ENCODE measurements around the gene COQ8B.
A peak's percentile ranks its signal among the peaks of the same experiment; 100 is the strongest.

COQ8B gene

DNA sequence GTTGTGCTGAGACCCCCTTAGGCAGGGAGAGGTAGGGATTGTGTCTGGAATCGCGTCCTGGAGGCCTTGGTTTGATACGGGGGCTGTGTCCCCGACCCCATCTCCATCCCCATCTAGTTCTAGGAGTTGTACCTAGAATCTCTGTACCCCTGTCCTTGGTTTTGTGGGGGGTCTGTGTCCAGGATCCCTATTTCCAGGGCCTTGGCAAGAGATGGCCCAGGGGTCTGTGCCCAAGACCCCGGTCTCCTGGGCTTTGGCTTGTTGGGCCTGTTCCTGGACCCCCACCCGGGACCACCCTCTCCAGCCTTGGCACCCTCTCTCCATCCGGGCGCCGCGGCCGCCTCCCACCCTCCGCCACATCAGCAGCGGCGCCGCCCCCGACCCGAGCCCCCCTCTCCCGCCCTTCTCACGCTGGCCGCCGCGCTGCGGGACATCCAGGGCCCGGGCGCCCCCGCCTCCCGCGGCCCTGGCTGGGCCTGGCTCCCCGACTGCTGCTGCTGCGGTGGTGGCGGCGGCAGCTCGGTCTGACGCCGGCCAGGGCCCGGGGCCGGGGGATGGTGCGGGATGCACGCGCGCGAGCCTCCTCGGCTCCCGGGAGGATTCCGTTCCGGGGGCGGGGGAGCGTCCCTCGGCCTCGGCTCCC lies 26.5 kb downstream of the COQ8B start, which contains the start of gene NUMBL:
Gene NUMBL, minus strand, starts transcription at position 602 of the 643 bp plus-strand sequence. Its CDS starts 168 bp downstream, at position 434.
- peak; percentile 60 for ATAC-seq
- no peak for TF ChIP-seq ZNF8 (CRISPR knock-in tag; IDR thresholded peaks at IDR 0.05)
- TF ChIP-seq ZNF565 (CRISPR knock-in tag; conservative IDR thresholded peaks at IDR 0.05; ENCODE audit: low read depth) = no peak
- TF ChIP-seq ZNF70 (CRISPR knock-in tag; IDR thresholded peaks at IDR 0.05) = no peak
- no peak for TF ChIP-seq ZFP3 (CRISPR knock-in tag; IDR thresholded peaks at IDR 0.05)
- TF ChIP-seq, protein P1, sequence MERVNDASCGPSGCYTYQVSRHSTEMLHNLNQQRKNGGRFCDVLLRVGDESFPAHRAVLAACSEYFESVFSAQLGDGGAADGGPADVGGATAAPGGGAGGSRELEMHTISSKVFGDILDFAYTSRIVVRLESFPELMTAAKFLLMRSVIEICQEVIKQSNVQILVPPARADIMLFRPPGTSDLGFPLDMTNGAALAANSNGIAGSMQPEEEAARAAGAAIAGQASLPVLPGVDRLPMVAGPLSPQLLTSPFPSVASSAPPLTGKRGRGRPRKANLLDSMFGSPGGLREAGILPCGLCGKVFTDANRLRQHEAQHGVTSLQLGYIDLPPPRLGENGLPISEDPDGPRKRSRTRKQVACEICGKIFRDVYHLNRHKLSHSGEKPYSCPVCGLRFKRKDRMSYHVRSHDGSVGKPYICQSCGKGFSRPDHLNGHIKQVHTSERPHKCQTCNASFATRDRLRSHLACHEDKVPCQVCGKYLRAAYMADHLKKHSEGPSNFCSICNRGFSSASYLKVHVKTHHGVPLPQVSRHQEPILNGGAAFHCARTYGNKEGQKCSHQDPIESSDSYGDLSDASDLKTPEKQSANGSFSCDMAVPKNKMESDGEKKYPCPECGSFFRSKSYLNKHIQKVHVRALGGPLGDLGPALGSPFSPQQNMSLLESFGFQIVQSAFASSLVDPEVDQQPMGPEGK (CRISPR knock-in tag; IDR thresholded peaks at IDR 0.05; ENCODE audit: borderline replicate concordance) = no peak
- no peak for TF ChIP-seq RARB (CRISPR knock-in tag; IDR thresholded peaks at IDR 0.05)
- TF ChIP-seq, protein P2, sequence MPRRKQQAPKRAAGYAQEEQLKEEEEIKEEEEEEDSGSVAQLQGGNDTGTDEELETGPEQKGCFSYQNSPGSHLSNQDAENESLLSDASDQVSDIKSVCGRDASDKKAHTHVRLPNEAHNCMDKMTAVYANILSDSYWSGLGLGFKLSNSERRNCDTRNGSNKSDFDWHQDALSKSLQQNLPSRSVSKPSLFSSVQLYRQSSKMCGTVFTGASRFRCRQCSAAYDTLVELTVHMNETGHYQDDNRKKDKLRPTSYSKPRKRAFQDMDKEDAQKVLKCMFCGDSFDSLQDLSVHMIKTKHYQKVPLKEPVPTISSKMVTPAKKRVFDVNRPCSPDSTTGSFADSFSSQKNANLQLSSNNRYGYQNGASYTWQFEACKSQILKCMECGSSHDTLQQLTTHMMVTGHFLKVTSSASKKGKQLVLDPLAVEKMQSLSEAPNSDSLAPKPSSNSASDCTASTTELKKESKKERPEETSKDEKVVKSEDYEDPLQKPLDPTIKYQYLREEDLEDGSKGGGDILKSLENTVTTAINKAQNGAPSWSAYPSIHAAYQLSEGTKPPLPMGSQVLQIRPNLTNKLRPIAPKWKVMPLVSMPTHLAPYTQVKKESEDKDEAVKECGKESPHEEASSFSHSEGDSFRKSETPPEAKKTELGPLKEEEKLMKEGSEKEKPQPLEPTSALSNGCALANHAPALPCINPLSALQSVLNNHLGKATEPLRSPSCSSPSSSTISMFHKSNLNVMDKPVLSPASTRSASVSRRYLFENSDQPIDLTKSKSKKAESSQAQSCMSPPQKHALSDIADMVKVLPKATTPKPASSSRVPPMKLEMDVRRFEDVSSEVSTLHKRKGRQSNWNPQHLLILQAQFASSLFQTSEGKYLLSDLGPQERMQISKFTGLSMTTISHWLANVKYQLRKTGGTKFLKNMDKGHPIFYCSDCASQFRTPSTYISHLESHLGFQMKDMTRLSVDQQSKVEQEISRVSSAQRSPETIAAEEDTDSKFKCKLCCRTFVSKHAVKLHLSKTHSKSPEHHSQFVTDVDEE (CRISPR knock-in tag; IDR thresholded peaks at IDR 0.05) = no peak
- TF ChIP-seq TOX (CRISPR knock-in tag; IDR thresholded peaks at IDR 0.05; ENCODE audit: borderline replicate concordance) = no peak
- no peak for TF ChIP-seq PPARA (CRISPR knock-in tag; IDR thresholded peaks at IDR 0.05; ENCODE audit: borderline replicate concordance)
- no peak for TF ChIP-seq ESRRG (CRISPR knock-in tag; IDR thresholded peaks at IDR 0.05)
- no peak for TF ChIP-seq ZC3H10 (CRISPR knock-in tag; IDR thresholded peaks at IDR 0.05)
- TF ChIP-seq, protein P3, sequence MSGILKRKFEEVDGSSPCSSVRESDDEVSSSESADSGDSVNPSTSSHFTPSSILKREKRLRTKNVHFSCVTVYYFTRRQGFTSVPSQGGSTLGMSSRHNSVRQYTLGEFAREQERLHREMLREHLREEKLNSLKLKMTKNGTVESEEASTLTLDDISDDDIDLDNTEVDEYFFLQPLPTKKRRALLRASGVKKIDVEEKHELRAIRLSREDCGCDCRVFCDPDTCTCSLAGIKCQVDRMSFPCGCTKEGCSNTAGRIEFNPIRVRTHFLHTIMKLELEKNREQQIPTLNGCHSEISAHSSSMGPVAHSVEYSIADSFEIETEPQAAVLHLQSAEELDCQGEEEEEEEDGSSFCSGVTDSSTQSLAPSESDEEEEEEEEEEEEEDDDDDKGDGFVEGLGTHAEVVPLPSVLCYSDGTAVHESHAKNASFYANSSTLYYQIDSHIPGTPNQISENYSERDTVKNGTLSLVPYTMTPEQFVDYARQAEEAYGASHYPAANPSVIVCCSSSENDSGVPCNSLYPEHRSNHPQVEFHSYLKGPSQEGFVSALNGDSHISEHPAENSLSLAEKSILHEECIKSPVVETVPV (CRISPR knock-in tag; IDR thresholded peaks at IDR 0.05) = no peak
- TF ChIP-seq GLIS3 (CRISPR knock-in tag; IDR thresholded peaks at IDR 0.05) = no peak
- no peak for TF ChIP-seq CSDC2 (CRISPR knock-in tag; IDR thresholded peaks at IDR 0.05)
- TF ChIP-seq ARNTL (CRISPR knock-in tag; IDR thresholded peaks at IDR 0.05; ENCODE audit: borderline replicate concordance, low read depth) = no peak
- no peak for TF ChIP-seq TCF4 (CRISPR knock-in tag; IDR thresholded peaks at IDR 0.05; ENCODE audit: borderline replicate concordance)
- TF ChIP-seq ISL1 (CRISPR knock-in tag; IDR thresholded peaks at IDR 0.05) = no peak
- no peak for TF ChIP-seq SNAI2 (CRISPR knock-in tag; IDR thresholded peaks at IDR 0.05)

DNA sequence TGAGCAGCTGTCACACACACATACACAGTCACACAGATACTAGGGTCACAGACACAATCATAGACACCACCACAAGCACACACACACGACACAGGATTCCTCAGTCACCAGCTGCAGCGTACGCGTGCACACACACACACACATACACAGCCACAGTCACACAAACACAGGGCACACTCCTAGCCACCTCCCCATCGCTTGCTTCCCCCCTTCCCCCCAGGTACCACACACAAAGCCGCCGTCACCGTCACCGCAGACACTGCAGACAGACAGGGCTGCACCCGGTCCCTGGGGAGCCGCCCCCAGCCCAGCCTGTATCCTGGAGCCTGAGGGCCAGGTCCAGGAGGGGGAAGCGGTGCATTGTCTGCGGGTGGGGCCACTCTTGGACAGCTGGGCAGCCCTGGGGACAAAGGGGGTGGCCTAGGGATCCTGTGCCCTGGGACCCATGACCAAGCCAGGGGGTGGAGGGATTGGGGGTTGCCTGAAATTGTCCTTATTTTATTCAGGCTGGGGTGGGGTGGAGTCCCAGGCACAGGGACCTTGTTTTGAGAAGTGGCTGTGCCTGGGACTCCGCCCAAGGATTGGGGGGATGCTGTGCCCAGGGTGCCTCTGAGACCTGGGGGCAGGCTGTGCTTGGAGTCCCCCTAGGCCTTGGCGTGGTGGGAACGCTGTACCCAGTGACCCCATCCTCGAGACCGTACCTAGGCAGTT lies 27.2 kb downstream of the COQ8B start:
- peak; percentile 6 for ATAC-seq
- TF ChIP-seq RARB (CRISPR knock-in tag; IDR thresholded peaks at IDR 0.05) (no peak), ZNF8 (CRISPR knock-in tag; IDR thresholded peaks at IDR 0.05) (no peak), ESRRG (CRISPR knock-in tag; IDR thresholded peaks at IDR 0.05) (no peak), ZFP3 (CRISPR knock-in tag; IDR thresholded peaks at IDR 0.05) (no peak), OSR1 (CRISPR knock-in tag; IDR thresholded peaks at IDR 0.05) (no peak), SNAI2 (CRISPR knock-in tag; IDR thresholded peaks at IDR 0.05) (no peak), TOX (CRISPR knock-in tag; IDR thresholded peaks at IDR 0.05; ENCODE audit: borderline replicate concordance) (no peak), TCF4 (CRISPR knock-in tag; IDR thresholded peaks at IDR 0.05; ENCODE audit: borderline replicate concordance) (no peak), ZC3H10 (CRISPR knock-in tag; IDR thresholded peaks at IDR 0.05) (no peak), GLIS3 (CRISPR knock-in tag; IDR thresholded peaks at IDR 0.05) (no peak), ARNTL (CRISPR knock-in tag; IDR thresholded peaks at IDR 0.05; ENCODE audit: borderline replicate concordance, low read depth) (no peak), ISL1 (CRISPR knock-in tag; IDR thresholded peaks at IDR 0.05) (no peak), ZNF565 (CRISPR knock-in tag; conservative IDR thresholded peaks at IDR 0.05; ENCODE audit: low read depth) (no peak), CSDC2 (CRISPR knock-in tag; IDR thresholded peaks at IDR 0.05) (no peak), ZFP30 (CRISPR knock-in tag; IDR thresholded peaks at IDR 0.05) (no peak), PPARA (CRISPR knock-in tag; IDR thresholded peaks at IDR 0.05; ENCODE audit: borderline replicate concordance) (no peak)
- TF ChIP-seq, protein P2 (CRISPR knock-in tag; IDR thresholded peaks at IDR 0.05) = no peak
- TF ChIP-seq, protein P4, sequence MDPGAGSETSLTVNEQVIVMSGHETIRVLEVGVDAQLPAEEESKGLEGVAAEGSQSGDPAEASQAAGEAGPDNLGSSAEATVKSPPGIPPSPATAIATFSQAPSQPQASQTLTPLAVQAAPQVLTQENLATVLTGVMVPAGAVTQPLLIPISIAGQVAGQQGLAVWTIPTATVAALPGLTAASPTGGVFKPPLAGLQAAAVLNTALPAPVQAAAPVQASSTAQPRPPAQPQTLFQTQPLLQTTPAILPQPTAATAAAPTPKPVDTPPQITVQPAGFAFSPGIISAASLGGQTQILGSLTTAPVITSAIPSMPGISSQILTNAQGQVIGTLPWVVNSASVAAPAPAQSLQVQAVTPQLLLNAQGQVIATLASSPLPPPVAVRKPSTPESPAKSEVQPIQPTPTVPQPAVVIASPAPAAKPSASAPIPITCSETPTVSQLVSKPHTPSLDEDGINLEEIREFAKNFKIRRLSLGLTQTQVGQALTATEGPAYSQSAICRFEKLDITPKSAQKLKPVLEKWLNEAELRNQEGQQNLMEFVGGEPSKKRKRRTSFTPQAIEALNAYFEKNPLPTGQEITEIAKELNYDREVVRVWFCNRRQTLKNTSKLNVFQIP (CRISPR knock-in tag; IDR thresholded peaks at IDR 0.05; ENCODE audit: borderline replicate concordance, low read depth) = no peak
- TF ChIP-seq, protein P3 (CRISPR knock-in tag; IDR thresholded peaks at IDR 0.05) = no peak
- TF ChIP-seq, protein P1 (CRISPR knock-in tag; IDR thresholded peaks at IDR 0.05; ENCODE audit: borderline replicate concordance) = no peak

Data from SK-N-SH treated with all-trans-retinoic acid at 6 μM for 48 hours (cell line).